Stimulated activated CD8-positive, alpha-beta memory T cell treated with anti-CD3 and anti-CD28 coated beads, Interleukin-7, amount 100 ng/mL, for 24 hours (primary cell): ENCODE results near the gene KHNYN.

Experiments
- DNase-seq: peaks from one replicate; pipeline ENCODE4 v3.0.0-alpha.2; 2020; ENCODE audit warnings: low read depth

KHNYN gene

DNA sequence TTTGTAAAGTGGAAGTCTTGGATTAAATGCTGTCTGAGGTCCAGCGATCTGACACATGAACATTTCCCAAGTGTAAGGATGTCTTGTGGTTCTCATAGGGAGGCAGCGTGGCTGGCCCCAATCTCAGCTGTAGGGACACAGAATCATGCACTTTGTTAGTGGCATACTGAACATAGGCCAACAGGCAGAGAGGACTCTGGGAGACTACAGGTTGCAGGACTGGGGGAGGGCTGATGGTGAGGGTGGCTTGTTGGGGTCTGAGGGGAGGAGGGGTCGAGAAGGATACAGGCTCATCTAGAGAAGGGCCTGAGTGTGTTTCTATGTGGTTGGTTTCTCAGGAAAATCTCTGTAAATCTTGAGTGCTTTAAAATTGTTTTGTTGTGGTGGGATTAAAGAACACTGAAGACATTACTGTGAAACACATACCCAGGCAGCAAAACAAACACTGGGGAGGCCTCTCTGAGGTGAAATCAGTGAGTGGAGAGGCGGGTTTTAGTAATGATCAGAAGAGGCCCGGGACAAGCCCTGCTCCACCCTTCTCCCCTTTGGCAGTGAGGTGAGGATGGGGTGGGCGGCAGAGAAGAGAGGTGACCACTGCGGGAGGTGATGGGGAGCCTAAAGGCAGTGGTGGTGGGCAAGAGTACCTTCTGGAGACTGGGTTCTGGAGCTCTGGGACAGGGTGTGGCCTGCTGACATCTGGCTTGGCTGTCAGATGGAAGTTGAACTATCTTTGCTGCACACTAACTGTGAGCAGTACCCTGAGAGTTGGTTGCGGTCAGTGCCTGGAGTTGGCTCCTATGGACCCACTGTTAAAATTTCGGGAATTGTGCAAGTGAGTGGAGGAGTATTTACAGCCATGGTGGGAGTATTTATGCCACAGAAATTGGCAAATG, 27.7 kb upstream of the KHNYN start:
- no peak for DNase-seq

DNA sequence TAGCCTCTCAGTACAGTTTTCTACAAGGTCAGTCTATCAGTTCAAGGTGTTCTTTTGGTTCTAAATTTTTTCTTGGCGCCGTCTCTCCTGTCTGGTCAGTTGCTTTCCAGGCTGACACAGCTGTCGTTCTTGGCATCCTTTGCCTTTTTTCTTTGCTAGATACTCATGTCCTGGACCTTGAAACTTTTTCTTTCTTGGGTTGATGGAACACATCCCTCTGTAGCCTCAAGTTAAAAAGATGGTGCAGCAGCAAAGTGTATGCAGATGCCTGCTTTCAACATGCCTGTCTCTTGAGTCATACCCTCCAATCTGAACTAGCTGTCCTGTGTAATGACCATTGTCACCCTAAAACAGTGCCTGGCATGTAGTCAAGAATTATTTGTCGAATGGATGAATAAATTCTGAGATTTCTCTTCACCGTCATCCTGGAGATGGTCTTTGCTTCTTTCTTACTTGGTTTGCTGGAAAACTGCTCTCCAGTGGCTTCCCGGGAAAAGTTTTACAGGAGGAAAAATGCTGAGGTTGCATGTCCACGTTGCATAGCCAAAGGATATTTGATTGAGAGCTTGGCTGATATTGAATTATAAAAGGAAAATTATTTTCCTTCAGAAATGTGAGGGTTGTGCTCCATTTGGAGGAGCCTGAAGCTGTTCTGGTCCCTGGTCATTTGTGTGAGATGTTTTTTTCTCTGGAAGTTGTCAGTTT, 26.3 kb upstream of the KHNYN start:
- no peak for DNase-seq

DNA sequence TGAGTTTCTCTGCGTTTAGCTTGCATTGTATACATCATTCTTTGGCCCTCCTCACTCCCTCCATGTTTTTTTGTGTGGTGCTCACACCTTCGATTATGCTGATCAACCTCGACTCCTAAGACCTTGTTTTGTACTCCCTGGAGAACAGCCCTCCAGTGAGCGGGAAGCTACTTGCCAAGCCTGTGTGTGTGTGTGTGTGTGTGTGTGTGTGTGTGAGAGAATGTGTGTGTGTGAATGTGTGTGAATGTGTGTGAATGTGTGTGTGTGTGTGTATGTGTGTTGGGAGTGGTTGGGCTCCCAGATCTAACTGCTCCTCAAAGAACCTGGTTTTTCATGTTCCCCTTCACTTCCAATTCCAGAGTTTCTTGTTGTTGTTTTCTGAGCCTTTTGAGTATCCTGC, 24.9 kb upstream of the KHNYN start:
- no peak for DNase-seq

DNA sequence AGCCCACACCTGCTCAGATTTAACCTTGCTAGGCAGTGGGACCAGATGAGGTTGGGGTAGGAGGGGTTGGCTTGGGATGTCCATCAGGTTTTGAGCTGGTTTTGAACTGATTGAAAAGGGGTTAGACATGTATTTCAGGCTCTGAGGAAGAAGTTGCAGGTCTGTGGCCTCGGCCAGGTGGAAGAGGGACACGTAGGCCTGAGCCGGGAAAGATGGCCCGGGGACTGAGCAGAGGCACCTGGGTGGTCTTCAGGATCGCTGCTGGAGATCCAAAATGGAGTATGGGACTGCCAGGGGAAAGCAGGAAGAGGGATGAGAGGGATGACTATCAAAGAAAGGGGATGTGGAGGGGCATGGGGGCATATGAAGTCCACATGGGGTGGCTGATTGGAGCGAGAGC, 23.3 kb upstream of the KHNYN start:
- no peak for DNase-seq

DNA sequence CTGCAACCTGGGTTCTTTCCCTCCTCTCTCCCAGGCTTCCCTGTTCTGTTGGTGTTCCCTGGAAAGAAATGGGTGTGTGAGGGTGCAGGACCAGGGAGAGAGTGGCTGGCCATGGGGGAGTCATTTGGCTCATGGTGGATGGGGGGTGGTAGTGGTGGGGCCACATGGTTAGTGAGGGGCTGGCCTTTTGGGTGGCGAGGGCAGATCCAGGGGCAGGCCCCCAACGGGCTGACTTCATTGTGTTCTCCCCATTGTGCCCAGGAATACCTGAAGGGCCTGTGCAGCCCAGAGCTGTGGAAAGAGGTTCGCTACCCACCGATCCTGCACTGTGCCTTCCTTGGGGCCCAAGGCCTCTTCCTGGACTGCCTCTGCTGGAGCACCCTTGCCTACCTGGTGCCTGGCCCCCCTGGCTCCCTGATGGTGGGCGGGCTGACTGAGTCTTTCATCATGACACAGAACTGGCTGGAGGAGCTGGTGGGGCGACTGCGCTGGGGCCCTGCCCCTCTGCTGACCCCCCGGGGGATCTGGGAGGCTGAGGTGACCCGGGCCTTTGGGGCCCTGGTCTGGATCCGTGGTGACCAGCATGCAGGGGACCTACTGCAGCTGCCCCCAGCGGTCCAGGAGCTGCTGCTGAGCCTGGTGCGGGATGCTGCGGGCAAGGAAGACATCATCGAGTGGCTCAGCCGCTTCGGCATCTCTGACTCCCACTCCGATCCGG, 22.0 kb upstream of the KHNYN start:
- DNase-seq = no peak

DNA sequence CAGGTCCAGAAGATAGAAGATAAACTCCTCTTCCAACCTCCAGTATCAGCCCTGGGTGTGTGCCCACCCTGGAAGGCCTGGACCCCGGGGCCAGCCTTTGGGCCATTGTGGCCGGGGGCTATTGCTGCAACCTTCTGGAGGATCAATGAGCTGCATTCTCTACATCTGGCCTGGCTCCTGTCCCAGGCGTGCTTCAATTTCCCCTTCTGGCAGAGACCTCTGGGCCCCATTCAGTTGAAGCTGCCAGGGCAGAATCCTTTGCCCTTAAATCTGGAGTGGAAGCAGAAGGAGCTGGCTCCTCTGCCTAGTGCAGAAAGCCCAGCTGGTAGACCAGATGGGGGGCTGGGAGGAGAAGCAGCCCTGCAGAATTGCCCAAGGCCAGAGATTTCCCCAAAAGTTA, 21.0 kb upstream of the KHNYN start:
- DNase-seq = no peak

DNA sequence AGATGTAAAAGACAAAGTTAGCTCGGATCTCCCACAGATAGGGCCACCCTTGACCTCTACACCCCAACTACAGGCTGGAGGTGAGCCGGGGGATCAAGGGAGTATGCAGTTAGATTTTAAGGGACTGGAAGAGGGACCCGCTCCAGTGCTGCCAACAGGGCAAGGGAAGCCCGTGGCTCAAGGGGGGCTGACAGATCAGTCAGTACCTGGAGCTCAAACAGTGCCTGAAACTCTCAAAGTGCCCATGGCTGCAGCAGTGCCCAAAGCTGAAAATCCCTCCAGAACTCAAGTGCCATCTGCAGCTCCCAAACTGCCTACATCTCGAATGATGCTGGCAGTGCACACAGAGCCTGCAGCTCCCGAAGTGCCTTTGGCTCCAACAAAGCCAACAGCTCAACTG, 20.6 kb upstream of the KHNYN start:
- no peak for DNase-seq

DNA sequence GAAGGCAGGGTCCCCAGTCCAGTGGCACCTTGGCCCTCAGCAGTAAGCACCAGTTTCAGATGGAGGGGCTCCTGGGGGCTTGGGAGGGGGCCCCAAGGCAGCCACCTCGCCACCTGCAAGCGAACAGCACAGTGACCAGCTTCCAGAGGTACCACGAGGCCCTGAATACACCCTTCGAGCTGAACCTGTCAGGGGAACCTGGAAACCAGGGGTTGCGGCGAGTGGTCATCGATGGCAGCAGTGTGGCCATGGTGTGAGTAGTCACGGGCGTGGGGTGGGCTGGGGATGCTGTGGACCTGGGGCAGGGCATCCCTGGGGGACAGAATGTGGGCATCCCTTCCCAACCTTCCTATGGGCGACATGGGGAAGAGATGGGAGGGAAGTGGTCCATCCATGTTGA, 19.8 kb upstream of the KHNYN start:
- DNase-seq = no peak

DNA sequence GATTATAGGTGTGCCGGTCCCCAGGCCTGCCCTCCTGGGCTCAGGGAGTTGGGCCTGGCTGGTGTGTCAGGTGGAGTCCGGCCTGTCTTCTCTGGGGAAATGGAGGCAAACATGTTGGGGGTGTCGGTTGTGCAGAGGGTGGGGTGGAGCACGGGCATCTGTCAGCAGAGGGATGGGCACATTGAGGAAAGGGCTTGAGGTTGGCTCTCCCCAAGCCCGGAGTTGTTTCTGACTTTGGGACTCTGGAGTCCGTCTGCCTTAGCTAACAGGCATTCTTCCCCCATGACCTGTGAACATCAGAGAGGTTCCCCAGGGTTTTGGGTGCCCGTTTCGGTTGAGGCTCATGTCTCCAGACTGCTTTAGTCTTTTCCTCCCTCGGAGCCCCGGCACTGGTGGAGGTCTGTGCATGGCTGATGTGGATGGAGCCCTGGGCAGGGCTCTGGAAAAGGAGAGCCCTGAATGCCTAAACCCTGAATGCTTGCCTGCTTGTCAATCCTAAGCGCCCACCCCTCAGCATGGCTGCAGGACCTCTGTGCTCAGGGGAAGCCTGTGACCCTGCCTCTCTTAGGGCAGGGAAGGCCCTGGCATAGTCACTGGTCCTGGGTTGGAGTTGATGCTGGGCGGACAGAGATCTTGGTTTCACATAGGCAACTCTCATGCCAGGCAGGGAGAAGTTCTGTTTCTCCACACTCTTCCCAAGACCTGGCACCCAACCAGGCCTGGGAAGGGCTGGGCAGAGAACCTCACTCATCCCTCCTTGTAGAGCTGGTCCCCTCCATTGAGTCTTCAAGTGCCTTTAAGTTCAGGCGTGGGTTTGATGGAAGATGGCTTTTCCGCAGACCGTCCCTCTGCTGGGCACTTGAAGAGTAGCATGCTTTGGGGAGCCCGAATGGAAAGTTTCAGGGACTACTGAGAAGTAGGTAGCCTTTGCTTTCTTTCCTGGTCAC, 18.0 kb upstream of the KHNYN start:
- no peak for DNase-seq

DNA sequence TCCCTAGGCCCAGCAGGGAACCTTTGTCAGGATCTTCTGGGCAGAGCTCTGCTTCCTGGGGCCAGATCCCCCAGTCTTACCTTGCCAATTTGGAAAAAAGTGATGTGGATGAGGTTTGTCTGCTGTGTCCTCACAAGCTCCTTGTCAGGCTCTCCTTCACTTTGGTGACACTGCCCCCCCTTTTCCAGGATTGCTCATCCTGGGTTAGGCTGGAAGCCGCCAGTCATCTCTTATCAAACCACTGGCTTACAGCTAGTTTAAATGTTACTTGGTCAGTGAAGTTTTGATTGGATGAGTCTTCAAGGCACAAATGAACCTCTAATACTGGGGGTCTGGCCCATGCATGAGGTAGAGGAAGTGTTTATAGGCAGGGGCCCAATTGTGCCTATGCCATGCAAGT, 15.7 kb upstream of the KHNYN start:
- no peak for DNase-seq

DNA sequence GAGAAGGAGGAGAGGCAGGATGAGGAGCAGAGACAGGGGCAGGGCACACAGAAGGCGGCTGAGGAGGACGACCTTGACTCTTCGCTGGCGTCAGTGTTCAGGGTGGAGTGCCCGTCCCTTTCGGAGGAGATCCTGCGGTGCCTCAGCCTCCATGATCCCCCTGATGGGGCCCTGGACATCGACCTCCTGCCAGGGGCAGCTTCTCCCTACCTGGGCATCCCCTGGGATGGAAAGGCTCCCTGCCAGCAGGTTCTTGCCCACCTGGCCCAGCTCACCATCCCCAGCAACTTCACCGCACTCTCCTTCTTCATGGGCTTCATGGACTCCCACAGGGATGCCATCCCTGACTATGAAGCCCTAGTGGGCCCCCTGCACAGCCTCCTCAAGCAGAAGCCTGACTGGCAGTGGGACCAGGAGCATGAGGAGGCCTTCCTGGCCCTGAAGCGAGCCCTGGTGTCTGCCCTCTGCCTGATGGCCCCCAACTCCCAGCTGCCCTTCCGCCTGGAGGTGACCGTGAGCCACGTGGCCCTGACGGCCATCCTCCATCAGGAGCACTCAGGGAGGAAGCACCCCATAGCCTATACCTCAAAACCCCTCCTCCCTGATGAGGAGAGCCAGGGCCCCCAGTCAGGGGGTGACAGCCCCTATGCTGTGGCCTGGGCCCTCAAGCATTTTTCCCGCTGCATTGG, 14.9 kb upstream of the KHNYN start:
- DNase-seq = no peak

DNA sequence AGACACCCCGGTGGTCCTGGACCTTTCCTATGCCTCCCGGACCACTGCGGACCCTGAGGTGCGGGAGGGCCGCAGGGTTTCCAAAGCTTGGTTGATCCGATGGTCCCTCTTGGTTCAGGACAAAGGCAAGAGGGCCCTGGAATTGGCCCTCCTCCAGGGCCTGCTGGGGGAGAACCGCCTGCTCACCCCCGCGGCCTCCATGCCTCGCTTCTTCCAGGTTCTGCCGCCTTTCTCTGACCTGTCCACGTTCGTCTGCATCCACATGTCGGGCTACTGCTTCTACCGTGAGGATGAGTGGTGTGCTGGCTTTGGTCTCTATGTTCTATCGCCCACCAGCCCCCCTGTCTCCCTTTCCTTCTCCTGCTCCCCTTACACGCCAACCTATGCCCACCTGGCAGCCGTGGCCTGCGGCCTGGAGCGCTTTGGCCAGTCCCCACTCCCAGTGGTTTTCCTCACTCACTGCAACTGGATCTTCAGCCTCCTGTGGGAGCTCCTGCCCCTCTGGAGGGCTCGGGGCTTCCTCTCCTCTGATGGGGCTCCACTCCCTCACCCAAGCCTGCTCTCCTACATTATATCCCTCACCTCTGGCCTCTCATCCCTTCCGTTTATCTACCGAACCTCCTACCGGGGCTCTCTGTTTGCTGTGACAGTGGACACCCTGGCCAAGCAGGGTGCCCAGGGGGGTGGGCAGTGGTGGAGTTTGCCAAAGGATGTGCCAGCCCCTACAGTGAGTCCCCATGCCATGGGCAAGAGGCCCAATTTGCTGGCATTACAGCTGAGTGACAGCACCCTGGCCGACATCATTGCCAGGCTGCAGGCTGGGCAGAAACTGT, 14.1 kb upstream of the KHNYN start:
- no peak for DNase-seq

DNA sequence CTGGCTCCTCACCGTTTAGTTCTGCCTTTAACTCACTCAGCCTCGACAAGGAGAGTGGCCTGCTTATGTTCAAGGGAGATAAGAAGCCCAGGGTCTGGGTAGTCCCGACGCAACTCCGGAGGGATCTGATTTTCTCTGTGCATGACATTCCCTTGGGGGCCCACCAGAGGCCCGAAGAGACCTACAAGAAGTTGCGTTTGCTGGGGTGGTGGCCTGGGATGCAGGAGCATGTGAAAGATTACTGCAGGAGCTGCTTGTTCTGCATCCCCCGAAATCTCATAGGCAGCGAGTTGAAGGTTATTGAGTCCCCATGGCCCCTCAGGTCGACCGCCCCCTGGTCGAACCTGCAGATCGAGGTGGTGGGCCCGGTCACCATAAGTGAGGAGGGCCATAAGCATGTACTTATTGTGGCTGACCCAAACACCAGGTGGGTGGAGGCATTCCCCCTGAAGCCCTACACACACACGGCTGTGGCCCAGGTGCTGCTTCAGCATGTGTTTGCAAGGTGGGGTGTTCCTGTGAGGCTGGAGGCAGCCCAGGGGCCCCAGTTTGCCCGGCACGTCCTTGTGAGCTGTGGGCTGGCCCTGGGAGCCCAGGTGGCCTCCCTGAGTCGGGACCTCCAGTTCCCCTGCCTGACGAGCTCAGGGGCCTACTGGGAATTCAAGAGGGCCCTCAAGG, 13.4 kb upstream of the KHNYN start:
- no peak for DNase-seq

DNA sequence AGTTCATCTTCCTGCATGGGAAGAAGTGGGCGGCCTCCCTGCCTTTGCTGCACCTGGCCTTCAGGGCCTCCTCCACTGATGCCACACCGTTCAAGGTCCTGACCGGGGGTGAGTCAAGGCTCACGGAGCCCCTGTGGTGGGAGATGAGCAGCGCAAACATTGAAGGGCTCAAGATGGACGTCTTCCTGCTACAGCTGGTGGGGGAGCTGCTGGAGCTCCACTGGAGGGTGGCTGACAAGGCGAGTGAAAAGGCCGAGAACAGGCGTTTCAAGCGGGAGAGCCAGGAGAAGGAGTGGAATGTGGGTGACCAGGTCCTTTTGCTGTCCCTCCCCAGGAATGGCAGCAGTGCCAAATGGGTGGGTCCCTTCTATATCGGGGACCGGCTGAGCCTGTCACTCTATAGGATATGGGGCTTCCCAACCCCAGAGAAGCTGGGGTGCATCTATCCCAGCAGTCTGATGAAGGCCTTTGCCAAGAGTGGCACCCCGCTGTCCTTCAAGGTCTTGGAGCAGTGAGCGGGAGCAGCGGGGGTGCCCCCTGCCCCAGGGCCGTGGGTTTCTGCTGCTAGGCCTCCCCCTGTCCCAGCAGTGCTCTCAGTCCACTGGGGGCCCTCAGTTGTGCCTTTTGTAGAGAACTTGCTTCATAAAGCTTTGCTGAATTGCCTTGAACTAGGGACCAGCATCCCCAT, 12.7 kb upstream of the KHNYN start:
- no peak for DNase-seq

DNA sequence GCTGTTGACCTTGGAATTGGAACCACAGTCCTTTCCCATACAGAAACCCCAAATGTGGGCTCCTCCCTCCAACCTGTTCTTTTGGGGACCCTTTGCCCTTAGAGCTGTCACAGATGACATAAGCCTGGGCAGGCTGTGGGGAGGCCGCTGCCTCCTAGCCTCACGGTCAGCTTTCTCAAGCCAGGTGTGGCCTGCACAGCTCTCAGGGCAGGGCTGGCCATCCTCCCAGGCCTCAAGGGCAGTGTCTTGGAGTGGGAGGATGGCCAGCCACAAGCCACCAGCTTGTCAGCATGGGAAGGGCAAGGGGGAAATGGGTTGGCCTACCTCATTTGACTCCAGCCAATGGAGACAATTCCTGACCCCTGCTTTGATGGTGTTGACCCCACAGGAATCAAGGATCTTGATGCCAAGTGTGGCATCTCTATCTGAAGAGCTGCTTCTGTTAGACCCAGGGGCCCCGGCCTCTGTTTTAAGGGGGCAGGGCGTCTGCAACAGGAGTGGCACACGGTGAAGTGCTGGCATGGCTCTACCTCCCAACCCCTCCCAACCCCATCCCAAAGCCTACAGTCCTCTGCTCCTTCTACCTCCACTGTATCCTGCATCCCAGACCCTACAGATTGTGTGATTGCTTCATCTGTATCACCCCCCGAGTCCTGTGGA, 11.8 kb upstream of the KHNYN start:
- no peak for DNase-seq

DNA sequence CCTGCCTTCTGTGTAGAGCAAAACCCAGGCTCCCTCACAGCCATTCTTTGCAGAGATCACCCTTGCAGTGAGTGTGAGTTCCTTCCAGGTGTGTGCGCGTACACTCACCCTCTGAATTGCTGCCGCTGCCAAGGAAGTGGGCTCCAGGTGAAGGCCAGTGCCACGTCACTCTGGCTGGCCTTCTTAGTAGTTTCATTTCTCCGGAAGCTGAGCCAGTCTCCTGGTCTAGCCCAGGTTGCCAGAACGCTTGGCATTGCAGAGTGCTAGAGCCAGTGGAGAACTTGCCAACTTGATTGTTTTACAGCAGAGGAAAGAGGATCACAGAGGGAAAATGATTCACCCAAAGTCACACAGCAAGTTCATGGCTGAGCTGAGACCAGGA, 11.3 kb upstream of the KHNYN start:
- DNase-seq = no peak

DNA sequence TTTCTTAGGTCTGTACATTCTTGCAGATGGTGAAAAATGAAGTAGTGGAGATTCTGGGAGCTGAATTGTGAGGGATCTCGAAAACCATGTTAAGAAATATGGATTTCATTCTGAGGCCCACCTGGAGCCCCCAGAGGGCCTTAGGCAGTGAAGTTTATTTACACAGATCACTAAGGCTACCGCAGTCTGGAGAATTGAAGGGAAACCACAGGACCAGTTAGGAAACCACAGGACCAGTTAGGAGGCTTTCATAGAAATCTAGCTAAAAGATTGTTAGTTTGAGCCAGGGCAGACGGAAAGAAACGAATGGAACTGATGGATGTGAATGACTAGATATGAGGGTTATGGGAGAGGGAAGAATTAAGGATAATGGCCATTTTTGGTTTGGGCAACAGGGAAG, 7.5 kb upstream of the KHNYN start:
- no peak for DNase-seq
